Measurements from ENCODE around the gene WDR72.
"Not testable (repeated sequence)": the region's sequence is repeated elsewhere in the genome, so short reads cannot be mapped to it uniquely, and the experiment has no call there.

Gene WDR72

GRCh38 chr15:53759411-53759931 lies at the start of gene WDR72:
TSS of gene WDR72 (minus strand) at chr15:53759663. CDS start at chr15:53733149, 26,514 bp downstream.
- peak; percentile 71 for DNase-seq (ENCODE audit: low spot score)

- DNase-seq (ENCODE audit: low spot score), result peak; percentile 13
Measured at GRCh38 chr15:53808058-53808706, 48.7 kb upstream of the WDR72 start.

GRCh38 chr15:53807501-53807900 lies 48.0 kb upstream of the WDR72 start:
- no peak for DNase-seq (ENCODE audit: low spot score)

DNA sequence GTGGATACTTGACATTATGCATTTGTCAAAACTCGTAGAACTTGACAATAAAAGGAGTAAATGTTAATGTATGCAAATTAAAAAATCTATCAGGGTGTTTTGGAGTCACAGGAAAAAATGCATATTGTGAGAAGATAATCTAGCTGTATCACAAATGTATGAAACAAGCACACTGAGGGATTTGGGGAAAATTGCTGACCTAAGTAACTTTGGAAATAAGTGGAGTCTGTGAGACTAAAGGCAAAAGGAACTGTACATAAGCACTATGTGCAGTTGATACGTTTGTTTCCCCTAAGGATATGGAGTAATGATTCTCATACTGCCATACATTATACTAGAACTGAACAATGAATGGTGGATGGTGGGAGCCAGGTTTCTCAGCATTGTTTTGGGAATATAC lies 43.2 kb upstream of the WDR72 start:
- no peak for DNase-seq (ENCODE audit: low spot score)

DNA sequence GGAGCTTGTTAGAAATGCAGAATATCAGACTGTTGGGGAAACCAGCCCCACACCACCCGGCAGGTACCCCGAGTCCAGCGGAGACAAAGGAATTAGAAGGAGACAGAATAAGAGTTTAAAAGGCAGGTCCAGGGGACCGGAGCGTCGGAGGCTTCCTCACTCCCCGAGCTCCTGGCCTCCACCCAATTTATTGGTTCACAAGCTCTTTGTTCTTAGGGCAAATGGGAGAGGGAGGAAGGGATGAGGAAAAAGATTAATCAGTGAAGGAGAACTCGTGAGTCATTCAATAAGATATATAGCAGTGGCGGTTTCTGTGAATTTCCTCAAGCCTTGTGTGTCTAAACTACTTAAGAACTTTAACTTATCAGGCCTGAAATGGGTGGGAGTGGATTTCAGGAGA lies 32.1 kb upstream of the WDR72 start:
- no peak for DNase-seq (ENCODE audit: low spot score)

- DNase-seq (ENCODE audit: low spot score), result no peak
Measured at GRCh38 chr15:53789654-53790375, 30.4 kb upstream of the WDR72 start.

GRCh38 chr15:53786401-53786800 lies 26.9 kb upstream of the WDR72 start:
- peak; percentile 34 for DNase-seq (ENCODE audit: low spot score)

DNA sequence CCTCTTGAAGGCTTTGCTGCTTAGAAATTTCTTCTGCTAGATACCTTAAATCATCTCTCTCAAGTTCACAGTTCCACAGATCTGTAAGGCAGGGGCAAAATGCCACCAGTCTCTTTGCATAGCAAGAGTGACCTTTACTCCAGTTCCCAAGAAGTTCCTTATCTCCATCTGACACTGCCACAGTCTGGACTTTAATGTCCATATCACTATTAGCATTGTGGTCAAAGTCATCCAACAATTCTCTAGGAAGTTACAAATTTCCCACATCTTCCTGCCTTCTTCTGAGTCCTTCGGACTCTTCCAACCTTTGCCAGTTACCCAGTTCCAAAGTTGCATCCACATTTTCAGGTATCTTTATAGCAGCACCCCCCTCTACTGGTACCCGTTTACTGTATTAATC lies 25.8 kb upstream of the WDR72 start:
- not testable (repeated sequence) for DNase-seq (ENCODE audit: low spot score)

GRCh38 chr15:53762916-53763315 lies 3.5 kb upstream of the WDR72 start:
- no peak for DNase-seq (ENCODE audit: low spot score)

- DNase-seq (ENCODE audit: low spot score), result no peak
Measured at GRCh38 chr15:53758412-53758811, 1.1 kb downstream of the WDR72 start.

DNA sequence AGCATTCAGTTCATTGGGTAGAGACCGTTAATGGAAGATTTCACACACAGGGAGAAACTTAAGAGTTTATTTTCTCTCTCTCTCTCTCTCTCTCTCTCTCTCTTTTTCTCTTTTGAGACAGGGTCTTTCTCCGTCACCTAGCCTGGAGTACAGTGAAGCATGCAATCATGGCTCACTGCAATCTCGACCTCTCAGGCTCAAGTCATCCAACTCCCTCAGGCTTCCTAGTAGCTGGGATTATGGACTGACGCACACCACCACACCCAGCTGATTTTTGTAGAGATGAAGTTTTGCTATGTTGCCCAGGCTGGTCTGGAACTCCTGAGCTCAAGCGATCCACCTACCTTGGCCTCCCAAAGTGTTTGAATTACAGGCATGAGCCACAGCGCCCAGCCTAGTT lies 1.6 kb downstream of the WDR72 start:
- DNase-seq (ENCODE audit: low spot score), result no peak

DNA sequence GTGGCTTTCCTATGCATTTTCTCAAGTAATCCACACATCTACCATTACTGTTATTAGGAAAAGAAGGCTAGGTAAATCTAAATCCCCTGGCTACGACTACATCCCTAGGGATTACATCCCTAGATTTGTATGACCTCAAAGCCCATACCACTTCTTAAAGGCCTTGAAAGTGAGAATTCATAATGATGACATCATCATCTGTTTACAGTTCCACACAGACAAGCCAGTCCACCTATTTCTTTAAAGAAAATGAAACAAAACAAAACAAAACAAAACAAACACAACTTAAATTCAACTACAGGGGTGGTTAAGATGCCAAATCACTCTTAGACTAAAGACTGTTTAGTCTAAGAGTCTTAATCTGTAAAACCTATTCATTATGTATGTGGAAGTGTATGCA lies 5.7 kb downstream of the WDR72 start:
- DNase-seq (ENCODE audit: low spot score), result no peak

DNA sequence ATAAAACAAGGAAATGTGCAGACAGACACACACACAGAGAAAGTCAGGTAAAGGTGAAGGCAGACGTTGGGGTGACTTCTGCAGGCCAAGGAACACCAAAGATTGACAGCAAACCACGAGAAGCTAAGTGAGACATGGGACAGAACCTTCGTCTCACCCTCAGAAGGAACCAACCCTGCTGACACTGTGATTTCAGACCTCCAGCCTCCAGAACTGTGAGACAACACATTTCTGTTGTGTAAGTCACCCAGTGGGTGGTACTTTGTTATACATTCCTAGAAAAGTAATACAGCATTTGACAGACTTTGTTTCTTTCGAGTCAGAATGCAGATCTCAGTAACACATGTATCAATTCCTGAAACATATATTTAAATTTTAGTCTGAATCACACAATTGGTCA lies 7.1 kb downstream of the WDR72 start:
- no peak for DNase-seq (ENCODE audit: low spot score)

GRCh38 chr15:53747501-53748068 lies 11.9 kb downstream of the WDR72 start:
- DNase-seq (ENCODE audit: low spot score), result peak; percentile 9

GRCh38 chr15:53746101-53746500 lies 13.4 kb downstream of the WDR72 start:
- no peak for DNase-seq (ENCODE audit: low spot score)

DNA sequence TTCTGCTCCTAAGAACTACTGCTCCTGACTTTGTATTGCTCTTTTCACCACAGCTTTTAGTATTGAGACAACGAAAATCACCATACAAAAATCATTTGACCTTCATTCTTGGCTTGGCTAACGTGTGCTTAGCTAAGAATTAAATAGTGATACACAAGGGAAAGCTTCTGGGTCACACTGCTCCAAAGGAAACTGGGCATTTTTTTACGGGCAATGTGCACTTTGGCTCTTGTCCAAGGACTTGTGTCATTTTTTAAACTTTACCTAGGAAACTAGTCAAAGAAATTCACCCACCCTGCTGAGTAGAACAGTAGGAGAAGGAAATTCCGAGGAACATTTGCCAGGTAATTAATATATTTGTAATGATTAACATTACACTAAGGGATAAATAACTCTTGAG lies 19.8 kb downstream of the WDR72 start:
- DNase-seq (ENCODE audit: low spot score), result no peak

- DNase-seq (ENCODE audit: low spot score), result no peak
Measured at GRCh38 chr15:53739187-53739586, 20.3 kb downstream of the WDR72 start.

GRCh38 chr15:53721334-53722087 lies 38.0 kb downstream of the WDR72 start:
- DNase-seq (ENCODE audit: low spot score), result no peak

- DNase-seq (ENCODE audit: low spot score), result peak; percentile 7
Measured at GRCh38 chr15:53716909-53717876, 42.3 kb downstream of the WDR72 start.

DNA sequence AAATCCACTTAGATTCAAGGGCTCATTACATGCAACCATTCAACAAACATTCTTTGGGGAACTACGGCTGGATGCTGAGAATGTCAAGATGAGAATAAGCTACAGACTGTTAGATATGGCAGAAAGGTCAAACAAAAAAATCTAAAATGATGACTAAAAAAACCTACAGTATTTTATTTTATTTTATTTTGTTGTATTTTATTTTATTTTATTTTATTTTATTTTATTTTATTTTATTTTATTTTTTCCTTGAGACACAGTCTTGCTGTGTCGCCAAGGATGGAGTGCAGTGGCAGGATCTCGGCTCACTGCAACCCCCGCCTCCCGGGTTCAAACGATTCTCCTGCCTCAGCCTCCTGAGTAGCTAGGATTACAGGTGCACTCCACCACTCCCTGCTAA lies 46.2 kb downstream of the WDR72 start:
- DNase-seq (ENCODE audit: low spot score), result no peak

- DNase-seq (ENCODE audit: low spot score), result peak; percentile 5
Measured at GRCh38 chr15:53710906-53711305, 48.6 kb downstream of the WDR72 start.

All from HuH-7 (cell line).